GM18505 (cell line): ENCODE data around the gene LRRC25.
A peak's percentile ranks its signal among the peaks of the same experiment; 100 is the strongest.
"Not testable (repeated sequence)": the region's sequence is repeated elsewhere in the genome, so short reads cannot be mapped to it uniquely, and the experiment has no call there.

Experiments
- ATAC-seq: cut with Tn5 transposase; IDR thresholded peaks from one replicate; pipeline ENCODE4 v1.9.1; 2021; ENCODE audit not compliant: unreplicated experiment
- POLR2A ChIP-seq: IDR thresholded peaks from 4 replicates; pipeline ENCODE4 v1.6.1; 2011; ENCODE audit warnings: borderline replicate concordance; ENCODE audit not compliant: insufficient read depth, insufficient read length; ENCODE audit errors: extremely low read depth

The LRRC25 gene

DNA sequence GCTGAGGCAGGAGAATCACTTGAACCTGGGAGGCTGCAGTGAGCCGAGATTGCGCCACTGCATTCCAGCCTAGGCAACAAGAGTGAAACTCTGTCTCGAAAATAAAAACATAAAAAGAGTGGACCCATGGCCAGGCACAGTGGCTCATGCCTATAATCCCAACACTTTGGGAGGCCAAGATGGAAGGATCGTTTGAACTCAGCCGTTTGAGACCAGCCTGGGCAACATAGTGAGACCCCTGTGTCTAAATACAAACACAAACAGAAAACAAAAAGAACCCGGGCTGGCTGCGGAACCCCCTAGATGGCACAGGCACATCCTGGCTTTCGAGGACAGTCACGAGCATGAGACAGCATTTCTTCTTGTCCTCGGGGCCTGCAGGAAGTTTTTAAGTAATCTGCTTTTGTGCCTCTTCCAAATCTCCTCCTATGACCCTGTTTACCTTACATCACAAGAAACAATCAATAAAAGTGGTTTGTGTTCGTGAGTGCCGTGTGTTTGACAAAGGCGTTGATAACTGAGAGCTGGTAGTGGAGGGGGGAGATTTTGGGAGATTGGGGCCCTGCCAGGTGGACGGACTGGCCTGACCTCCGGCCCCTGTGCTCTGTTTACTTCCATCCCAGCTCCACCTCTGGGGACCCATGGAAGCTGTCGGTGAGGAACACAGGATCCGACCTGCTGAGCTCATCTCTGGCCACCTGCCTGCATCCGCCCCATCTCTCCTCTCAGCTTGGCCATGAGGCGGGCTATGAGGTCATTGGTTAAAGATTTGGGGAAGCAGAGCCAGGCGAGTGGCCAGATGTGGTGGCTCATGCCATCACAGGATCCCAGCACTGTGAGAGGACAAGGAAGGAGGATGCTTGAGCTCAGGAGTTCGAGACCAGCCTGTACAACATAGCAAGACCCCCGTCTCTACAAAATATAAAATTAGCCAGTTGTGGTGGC lies 17.3 kb downstream of the LRRC25 start:
- ATAC-seq: no peak

DNA sequence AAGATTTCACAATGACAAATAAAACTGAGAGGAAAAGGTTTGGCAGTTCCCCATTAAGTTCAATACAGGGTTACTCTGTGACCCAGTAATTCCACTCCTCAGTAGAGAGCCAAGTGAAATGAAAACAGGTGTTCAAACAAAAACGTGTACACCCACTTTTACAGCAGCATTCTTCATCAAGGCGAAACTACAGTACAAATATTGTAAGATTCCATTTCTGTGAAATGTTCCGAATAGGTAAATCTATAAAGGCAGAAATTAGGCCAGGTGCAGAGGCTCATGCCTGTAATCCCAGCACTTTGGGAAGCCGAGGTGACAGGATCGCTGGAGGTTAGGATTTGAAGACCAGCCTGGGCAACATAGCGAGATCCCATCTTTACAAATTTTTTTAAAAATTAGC lies 20.4 kb downstream of the LRRC25 start:
- ATAC-seq: no peak
- TF ChIP-seq POLR2A: no peak

More for the DNA sequence above, 17.3 kb downstream of the LRRC25 start:
- no peak for TF ChIP-seq POLR2A

DNA sequence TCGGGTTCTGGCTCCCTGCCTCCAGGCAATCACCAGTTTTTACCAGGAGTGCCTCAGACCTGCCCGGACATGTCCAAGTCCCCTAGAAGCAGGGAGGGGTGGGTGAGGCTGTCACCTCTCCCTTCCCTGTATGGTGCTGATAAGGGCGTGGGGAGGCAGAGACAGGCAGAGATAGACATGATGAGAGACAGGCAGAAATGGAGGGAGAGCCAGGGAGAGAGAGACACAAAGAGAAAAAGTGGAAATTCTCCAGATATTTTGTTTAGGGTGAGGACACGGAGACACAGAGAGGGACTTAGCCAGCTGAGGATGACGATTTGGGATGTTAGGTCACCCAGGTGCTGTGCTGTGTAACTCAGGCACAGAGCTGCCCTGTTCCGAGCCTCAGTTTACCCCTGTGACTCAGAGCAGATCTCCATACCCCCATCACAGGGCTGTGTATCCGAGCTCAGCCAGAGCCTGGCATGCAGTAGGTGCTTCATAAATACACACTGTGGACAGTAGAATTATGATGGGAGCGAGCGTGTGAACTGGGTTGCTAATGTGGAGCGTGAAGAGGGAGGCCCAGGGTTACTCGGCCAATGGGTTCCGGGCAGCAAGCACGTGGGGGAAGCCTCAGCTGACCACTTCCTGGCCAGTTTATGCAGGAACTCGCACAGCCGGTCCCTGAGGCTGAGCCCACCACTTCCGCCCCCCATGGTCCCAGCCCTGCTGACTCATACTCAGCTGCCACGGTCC lies 23.4 kb downstream of the LRRC25 start:
- TF ChIP-seq POLR2A: peak; percentile 70
- peak; percentile 80 for ATAC-seq

DNA sequence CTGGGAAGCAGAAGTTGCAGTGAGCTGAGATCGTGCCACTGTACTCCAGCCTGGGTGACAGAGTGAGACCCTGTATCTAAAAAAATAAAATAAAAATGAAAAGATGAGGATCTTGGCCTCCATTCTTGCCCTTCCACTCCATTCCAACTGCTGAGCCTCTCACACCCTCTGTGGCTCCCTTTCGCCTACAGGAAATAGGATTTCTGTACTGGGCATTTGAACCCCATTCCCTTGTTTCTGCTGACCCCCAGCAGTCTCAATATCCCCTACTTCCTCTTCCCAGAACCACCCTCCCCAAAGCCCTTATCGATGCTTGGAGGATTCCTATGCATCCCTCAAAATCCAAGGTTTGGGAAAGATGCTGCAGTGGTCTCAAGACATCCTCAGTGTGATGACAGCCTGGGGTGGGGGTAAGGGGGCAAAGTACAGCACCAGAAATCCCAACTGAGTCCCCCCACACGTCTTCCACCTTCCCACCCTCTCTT lies 24.0 kb downstream of the LRRC25 start:
- no peak for TF ChIP-seq POLR2A
- no peak for ATAC-seq

DNA sequence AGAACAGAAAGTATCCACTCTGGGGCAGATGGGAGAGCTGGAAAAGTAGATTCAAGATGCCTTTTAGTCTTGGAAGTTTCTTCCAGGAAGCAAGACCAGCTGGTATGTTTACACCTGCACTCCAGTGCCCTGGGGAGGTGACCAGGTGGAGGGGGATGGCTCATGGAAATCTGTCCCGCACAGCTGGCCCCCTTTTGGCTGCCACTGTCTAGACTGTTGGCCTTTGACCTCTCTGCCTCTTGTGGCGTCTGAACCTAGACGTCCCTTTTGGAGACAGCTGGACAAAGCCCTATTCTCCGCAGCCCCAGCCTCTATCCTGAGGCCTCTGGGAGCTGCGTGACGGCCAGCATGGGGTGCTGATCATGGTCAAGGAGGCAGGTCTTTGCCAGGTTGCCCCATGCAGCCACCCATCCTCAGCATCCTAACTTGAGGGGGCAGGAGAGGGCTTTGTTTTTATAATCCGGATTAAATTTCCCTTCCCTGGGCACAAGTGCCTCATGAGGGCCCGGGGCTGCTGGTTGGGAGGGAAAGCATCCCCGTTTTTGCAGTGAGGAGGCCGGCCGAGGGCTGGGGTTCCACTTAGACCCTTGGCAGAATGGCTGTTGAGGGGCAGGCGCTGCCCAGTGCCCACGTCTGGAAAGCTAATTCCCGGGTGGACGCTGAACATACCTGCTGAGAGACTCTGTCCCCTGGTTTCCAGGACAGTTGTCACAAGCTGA lies 28.8 kb downstream of the LRRC25 start:
- no peak for ATAC-seq
- TF ChIP-seq POLR2A: no peak

DNA sequence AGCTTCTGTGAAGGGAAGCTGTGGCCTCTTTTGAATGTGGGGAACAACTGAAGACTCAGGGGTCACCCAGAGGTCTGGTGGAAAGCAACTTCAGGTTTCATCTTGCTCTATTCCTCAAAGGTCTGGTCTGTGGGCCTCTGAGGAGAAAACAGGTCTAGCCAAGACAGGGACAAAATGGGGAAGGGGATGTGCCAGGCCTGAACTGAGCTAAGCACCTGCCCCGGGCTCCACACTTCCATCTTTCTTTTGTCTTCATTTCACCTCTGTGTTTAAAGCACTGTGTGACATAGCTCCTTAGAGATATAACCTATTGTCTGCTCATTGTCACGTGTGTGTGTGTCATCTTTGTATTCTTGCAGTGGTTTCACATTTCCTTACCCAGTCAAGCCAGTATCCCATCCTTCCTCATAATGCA lies 31.4 kb downstream of the LRRC25 start:
- ATAC-seq: no peak
- no peak for TF ChIP-seq POLR2A

DNA sequence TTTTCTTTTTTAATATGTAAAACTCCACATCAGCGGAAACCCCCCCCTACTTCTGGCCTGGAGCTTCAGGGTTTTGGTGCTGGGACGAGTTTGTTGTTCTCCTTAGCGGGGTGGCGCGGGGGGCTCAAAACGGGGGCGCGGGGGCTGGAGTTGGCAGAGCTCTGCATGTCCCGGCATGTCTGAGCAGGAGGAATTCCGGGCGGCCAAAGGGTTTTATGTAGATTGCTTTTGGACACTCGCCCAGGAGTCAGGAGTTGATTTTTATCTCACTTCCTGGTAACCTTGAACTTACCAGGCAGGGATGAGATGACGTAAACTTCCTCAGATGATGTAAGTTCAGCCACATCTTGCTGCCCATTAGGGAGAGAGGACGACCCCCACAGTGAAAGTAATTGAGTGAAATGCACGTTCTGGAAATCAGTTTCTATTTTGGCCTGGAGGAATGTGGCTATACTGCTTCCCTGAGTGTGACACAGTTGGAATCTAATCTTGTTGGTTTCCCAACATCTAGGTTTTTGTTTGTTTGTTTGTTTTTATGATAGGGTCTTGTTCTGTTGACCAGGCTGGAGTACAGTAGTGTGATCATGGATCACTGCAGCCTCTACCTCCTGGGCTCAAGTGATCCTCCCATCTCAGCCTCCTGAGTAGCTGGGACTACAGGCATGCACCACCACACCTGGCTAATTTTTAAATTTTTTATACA lies 32.4 kb downstream of the LRRC25 start:
- ATAC-seq: no peak
- no peak for TF ChIP-seq POLR2A

DNA sequence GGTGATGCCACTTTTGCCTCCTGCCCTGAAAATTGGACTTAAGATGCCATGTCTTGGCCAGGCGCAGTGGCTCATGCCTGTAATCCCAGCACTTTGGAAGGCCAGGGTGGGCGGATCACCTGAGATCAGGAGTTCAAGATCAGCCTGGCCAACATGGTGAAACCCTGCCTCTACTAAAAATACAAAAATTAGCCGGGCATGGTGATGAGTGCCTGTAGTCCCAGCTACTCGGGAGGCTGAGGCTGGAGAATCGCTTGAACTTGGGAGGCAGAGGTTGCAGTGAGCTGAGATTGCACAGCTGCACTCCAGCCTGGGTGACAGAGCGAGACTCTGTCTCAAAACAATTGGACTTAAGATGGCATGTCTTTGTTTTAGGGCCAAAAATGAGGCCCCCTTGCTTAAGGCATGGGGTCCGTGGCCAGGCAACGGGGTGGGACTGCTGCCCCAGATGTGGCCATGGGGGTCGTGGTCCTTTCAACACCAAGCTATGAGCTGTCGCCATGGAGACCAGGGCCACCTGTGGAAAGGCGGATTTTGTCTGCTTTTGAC lies 33.1 kb downstream of the LRRC25 start:
- not testable (repeated sequence) for ATAC-seq

DNA sequence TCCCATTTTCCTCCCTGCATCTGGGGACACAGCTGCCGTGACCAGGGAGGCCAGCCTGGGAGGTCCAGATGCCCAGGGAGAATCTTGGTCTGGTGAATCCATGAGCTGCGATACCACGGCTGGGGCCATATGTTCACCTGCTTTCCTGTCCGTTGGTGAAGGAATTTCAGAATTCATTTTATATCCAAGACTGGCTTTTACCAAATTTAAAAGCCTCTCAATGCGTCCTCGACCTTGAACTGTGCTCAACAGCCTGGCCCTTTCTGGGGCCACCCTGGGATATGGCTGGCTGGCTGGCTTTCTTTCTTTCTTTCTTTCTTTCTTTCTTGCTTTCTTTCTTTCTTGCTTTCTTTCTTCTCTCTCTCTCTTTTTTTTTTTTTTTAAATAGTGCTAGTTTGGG lies 33.6 kb downstream of the LRRC25 start:
- TF ChIP-seq POLR2A: no peak
- no peak for ATAC-seq

DNA sequence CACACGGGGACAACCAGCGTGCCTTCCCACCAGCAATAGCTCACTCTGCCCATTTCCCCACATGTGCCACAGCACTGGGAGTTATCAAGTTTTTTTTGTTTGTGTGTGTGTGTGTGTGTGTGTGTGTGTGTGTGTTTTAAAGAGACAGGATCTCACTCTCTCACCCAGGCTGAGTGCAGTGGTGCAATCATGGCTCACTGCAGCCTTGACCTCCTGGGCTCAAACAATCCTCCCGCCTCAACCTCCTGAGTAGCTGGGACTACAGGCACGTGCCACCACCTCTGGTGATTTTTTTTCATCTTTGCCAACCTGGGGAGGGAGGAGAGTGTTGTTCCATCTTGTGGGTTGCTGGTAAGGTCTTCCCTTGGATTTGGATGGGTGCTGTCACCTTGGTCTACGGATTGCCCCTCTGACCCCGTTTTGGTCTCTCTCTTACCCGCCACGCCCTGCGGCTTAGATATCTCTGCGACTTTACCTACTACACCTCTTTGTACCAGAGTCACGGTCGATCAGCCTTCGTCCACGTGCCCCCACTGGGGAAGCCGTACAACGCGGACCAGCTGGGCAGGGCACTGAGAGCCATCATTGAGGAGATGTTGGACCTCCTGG lies 34.4 kb downstream of the LRRC25 start:
- no peak for TF ChIP-seq POLR2A
- no peak for ATAC-seq

DNA sequence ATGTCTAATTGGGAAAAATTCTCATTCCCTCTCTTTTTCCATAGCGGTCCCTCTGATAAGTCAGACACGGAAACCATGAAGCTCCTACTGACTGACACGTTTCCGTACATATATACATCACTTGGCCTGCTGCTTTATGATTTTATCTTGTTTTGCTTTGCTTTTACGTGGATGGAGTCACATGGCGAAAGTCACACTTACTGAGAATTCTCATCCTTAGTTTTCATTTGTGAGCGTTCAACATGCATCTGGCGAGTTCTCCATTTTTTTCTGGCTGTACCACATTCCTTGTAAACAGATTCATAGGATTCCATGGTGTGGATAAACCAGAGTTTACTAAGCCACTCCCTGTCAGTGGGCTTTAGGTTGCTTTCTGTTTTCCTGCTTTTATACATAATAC lies 35.8 kb downstream of the LRRC25 start:
- no peak for ATAC-seq
- TF ChIP-seq POLR2A: no peak

DNA sequence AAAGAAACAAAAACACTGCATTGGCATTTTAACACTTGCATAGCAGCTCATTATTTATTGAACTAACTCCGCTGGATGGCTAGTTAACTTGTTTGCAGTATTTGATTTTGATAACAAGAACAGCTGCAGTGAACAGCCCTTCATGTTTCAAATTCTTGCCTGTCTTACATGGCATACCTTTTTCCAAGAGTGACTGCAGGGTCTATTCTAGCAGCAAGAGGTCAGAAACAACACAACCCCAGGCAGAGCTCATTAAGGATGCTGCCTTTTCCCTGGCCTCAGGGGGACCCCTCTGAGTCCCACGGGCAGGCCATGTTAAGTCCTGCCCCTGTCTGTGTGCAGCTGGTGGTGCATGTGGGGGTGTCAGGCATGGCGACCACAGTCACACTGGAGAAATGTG lies 40.4 kb downstream of the LRRC25 start:
- TF ChIP-seq POLR2A: no peak

DNA sequence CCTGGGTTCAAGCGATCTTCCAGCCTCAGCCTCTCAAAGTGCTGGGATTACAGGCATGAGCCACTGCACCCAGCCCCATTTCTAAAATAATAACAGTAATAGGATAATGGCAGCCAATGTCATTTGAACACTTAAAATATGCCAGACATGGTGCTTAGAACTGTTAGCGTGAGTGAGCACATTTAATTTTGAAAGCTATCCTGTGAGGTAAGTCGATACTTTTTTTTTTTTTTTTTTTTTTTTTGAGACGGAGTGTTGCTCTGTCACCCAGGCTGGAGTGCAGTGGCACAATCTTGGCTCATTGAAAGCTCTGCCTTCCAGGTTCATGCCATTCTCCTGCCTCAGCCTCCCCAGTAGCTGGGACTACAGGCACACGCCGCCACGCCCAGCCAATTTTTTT lies 42.7 kb downstream of the LRRC25 start:
- not testable (repeated sequence) for ATAC-seq

More for the DNA sequence above, 40.4 kb downstream of the LRRC25 start:
- no peak for ATAC-seq
